Adipocyte (in vitro differentiated cells): ENCODE data around the gene SNX19.
A peak's percentile ranks its signal among the peaks of the same experiment; 100 is the strongest.
"Not testable (repeated sequence)": the region's sequence is repeated elsewhere in the genome, so short reads cannot be mapped to it uniquely, and the experiment has no call there.

Experiments used
- DNase-seq: peaks from one replicate; pipeline ENCODE4 v3.0.0-alpha.2; 2015; ENCODE audit warnings: low read depth
- H3K27me3 ChIP-seq: replicated peaks from 2 replicates; pipeline ENCODE4 v1.7.0; 2013; ENCODE audit warnings: mild to moderate bottlenecking, low read length, moderate library complexity; ENCODE audit not compliant: control insufficient read depth, insufficient read depth
- H3K36me3 ChIP-seq: 2 replicates; pipeline ENCODE4 v1.7.0; 2013; ENCODE audit warnings: low read length, mild to moderate bottlenecking, moderate library complexity; ENCODE audit not compliant: control insufficient read depth, insufficient read depth, severe bottlenecking
- H3K4me1 ChIP-seq: 2 replicates; pipeline ENCODE4 v1.7.0; 2013; ENCODE audit warnings: mild to moderate bottlenecking, low read length, moderate library complexity; ENCODE audit not compliant: control insufficient read depth, insufficient read depth
- H3K4me3 ChIP-seq: 2 replicates; pipeline ENCODE4 v1.7.0; 2013; ENCODE audit warnings: mild to moderate bottlenecking, low read length, moderate library complexity
- H3K9ac ChIP-seq: 2 replicates; pipeline ENCODE4 v1.7.0; 2013; ENCODE audit warnings: mild to moderate bottlenecking, low read length, moderate library complexity
- H3K9me3 ChIP-seq: 2 replicates; pipeline ENCODE4 v1.7.0; 2013; ENCODE audit warnings: mild to moderate bottlenecking, low read length, moderate library complexity; ENCODE audit not compliant: control insufficient read depth

Gene SNX19

GRCh38 chr11:130916238-130916855, at the start of gene SNX19:
SNX19 (minus strand) TSS chr11:130916479; CDS start chr11:130915939, 540 bp downstream.
- Histone ChIP-seq H3K27me3 (no peaks in the 10 kb centered on the region), H3K9me3 (no peaks in the 10 kb centered on the region), H3K4me1 (peaks cover 33% of the 10 kb centered on the region), H3K9ac (peak within 1 kb of the TSS; percentile 97), H3K4me3 (peak within 1 kb of the TSS; percentile 97), H3K36me3 (peaks cover 36% of the 10 kb centered on the region)
- peak; percentile 97 for DNase-seq

GRCh38 chr11:130964058-130964792, 47.9 kb upstream of the SNX19 start:
- Histone ChIP-seq H3K9me3 (peaks cover 6% of the 10 kb centered on the region), H3K4me3 (no peak overlapping the region), H3K4me1 (peaks cover 8% of the 10 kb centered on the region), H3K9ac (no peak overlapping the region), H3K27me3 (no peaks in the 10 kb centered on the region), H3K36me3 (no peaks in the 10 kb centered on the region)
- DNase-seq: no peak

- Histone ChIP-seq H3K4me1 (peaks cover 44% of the 10 kb centered on the region), H3K36me3 (no peaks in the 10 kb centered on the region)
Measured at GRCh38 chr11:130947889-130948288, 31.6 kb upstream of the SNX19 start.

GRCh38 chr11:130947481-130947880, 31.2 kb upstream of the SNX19 start:
- no peak for DNase-seq
- Histone ChIP-seq H3K4me1 (peaks cover 44% of the 10 kb centered on the region), H3K27me3 (no peaks in the 10 kb centered on the region), H3K4me3 (no peak overlapping the region), H3K9ac (peak overlapping the region; percentile 11), H3K9me3 (no peaks in the 10 kb centered on the region), H3K36me3 (no peaks in the 10 kb centered on the region)

More at GRCh38 chr11:130947889-130948288, 31.6 kb upstream of the SNX19 start:
- Histone ChIP-seq H3K27me3 (no peaks in the 10 kb centered on the region), H3K4me3 (no peak overlapping the region), H3K9me3 (no peaks in the 10 kb centered on the region), H3K9ac (peak overlapping the region; percentile 11)
- peak; percentile 31 for DNase-seq

GRCh38 chr11:130947058-130947457, 30.8 kb upstream of the SNX19 start:
- H3K36me3 ChIP-seq: no peaks in the 10 kb centered on the region
- H3K27me3 ChIP-seq: no peaks in the 10 kb centered on the region
- DNase-seq: no peak
- H3K4me1 ChIP-seq: peaks cover 44% of the 10 kb centered on the region
- no peaks in the 10 kb centered on the region for H3K9me3 ChIP-seq
- no peak overlapping the region for H3K9ac ChIP-seq
- no peak overlapping the region for H3K4me3 ChIP-seq

GRCh38 chr11:130945896-130946295, 29.6 kb upstream of the SNX19 start:
- Histone ChIP-seq H3K36me3 (no peaks in the 10 kb centered on the region), H3K9ac (peak overlapping the region; percentile 58), H3K4me1 (peaks cover 46% of the 10 kb centered on the region), H3K9me3 (no peaks in the 10 kb centered on the region), H3K27me3 (no peaks in the 10 kb centered on the region), H3K4me3 (peak overlapping the region; percentile 57)
- peak; percentile 75 for DNase-seq

GRCh38 chr11:130940706-130941105, 24.4 kb upstream of the SNX19 start:
- no peaks in the 10 kb centered on the region for H3K36me3 ChIP-seq
- peak overlapping the region; percentile 2 for H3K9ac ChIP-seq
- no peaks in the 10 kb centered on the region for H3K27me3 ChIP-seq
- H3K4me1 ChIP-seq: peaks cover 16% of the 10 kb centered on the region
- peak overlapping the region; percentile 49 for H3K4me3 ChIP-seq
- DNase-seq: peak; percentile 81
- no peaks in the 10 kb centered on the region for H3K9me3 ChIP-seq

- DNase-seq: peak; percentile 31
- Histone ChIP-seq H3K36me3 (no peaks in the 10 kb centered on the region), H3K9me3 (no peaks in the 10 kb centered on the region), H3K9ac (no peak overlapping the region), H3K4me1 (peaks cover 11% of the 10 kb centered on the region), H3K27me3 (no peaks in the 10 kb centered on the region), H3K4me3 (no peak overlapping the region)
Measured at GRCh38 chr11:130937051-130937450, 20.8 kb upstream of the SNX19 start.

- no peaks in the 10 kb centered on the region for H3K9me3 ChIP-seq
- H3K9ac ChIP-seq: no peak overlapping the region
- DNase-seq: no peak
Measured at GRCh38 chr11:130932086-130932712, 15.9 kb upstream of the SNX19 start.

GRCh38 chr11:130924750-130925149, 8.5 kb upstream of the SNX19 start:
- Histone ChIP-seq H3K4me3 (no peak overlapping the region), H3K27me3 (no peaks in the 10 kb centered on the region), H3K9ac (no peak overlapping the region), H3K4me1 (no peaks in the 10 kb centered on the region), H3K9me3 (no peaks in the 10 kb centered on the region), H3K36me3 (no peaks in the 10 kb centered on the region)
- no peak for DNase-seq

More at GRCh38 chr11:130932086-130932712, 15.9 kb upstream of the SNX19 start:
- no peaks in the 10 kb centered on the region for H3K4me1 ChIP-seq
- H3K4me3 ChIP-seq: no peak overlapping the region
- H3K27me3 ChIP-seq: no peaks in the 10 kb centered on the region
- H3K36me3 ChIP-seq: no peaks in the 10 kb centered on the region

- H3K27me3 ChIP-seq, DNase-seq, H3K9ac ChIP-seq, H3K9me3 ChIP-seq, H3K36me3 ChIP-seq, H3K4me1 ChIP-seq, H3K4me3 ChIP-seq: not testable (repeated sequence)
Measured at GRCh38 chr11:130920612-130921011, 4.3 kb upstream of the SNX19 start.
